ENCODE measurements around the gene AGO1.

Gene AGO1

DNA sequence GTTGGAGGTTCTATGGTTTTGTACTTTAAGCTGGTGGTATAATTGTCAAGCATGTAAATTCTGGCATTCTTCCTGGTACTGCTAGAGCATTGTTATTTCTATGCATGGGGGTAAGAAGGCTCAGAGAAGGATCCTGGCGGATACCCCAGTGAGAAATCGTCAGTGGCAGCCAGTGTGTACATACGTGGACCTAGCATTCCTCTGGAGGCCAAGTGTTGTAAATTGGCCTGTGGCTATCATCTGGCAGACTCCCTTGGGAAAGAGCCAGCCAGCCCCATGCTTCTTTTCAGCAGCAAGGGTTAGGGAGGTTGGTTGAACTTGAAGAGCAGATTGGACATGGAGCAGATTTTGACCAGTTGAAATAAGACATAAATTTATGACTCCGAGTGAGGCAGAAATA, 42.7 kb downstream of the AGO1 start:
- Histone ChIP-seq H3K9ac (ENCODE audit: low read depth, low read length) (no peak overlapping the region), H3K27me3 (ENCODE audit: control insufficient read depth, insufficient read depth, low read length) (no peaks in the 10 kb centered on the region), H3K4me2 (ENCODE audit: low read length) (no peak overlapping the region), H3K4me3 (ENCODE audit: low read length) (no peak overlapping the region), H3K4me1 (ENCODE audit: control insufficient read depth, insufficient read depth, low read length) (peaks cover 4% of the 10 kb centered on the region), H3K9me3 (replicated peaks; ENCODE audit: low read length) (no peaks in the 10 kb centered on the region), H3K36me3 (ENCODE audit: insufficient read depth, low read length) (peaks cover 11% of the 10 kb centered on the region)

- H3K9me3 ChIP-seq (replicated peaks; ENCODE audit: low read length) = no peaks in the 10 kb centered on the region
- peaks cover 3% of the 10 kb centered on the region for H3K36me3 ChIP-seq (ENCODE audit: insufficient read depth, low read length)
- H3K4me2 ChIP-seq (ENCODE audit: low read length) = no peak overlapping the region
- no peak overlapping the region for H3K9ac ChIP-seq (ENCODE audit: low read depth, low read length)
- no peak overlapping the region for H3K4me3 ChIP-seq (ENCODE audit: low read length)
- H3K27me3 ChIP-seq (ENCODE audit: control insufficient read depth, insufficient read depth, low read length) = no peaks in the 10 kb centered on the region
- H3K4me1 ChIP-seq (ENCODE audit: control insufficient read depth, insufficient read depth, low read length) = peaks cover 4% of the 10 kb centered on the region
Measured at GRCh38 chr1:35927472-35927871, 44.5 kb downstream of the AGO1 start.

GRCh38 chr1:35929730-35930592, 47.0 kb downstream of the AGO1 start:
- no peaks in the 10 kb centered on the region for H3K9me3 ChIP-seq (replicated peaks; ENCODE audit: low read length)
- H3K4me3 ChIP-seq (ENCODE audit: low read length) = peak overlapping the region; percentile 92
- peak overlapping the region; percentile 99 for H3K9ac ChIP-seq (ENCODE audit: low read depth, low read length)
- peak overlapping the region; percentile 88 for H3K4me2 ChIP-seq (ENCODE audit: low read length)
- H3K27me3 ChIP-seq (ENCODE audit: control insufficient read depth, insufficient read depth, low read length) = no peaks in the 10 kb centered on the region
- peaks cover 6% of the 10 kb centered on the region for H3K4me1 ChIP-seq (ENCODE audit: control insufficient read depth, insufficient read depth, low read length)
- H3K36me3 ChIP-seq (ENCODE audit: insufficient read depth, low read length) = peaks cover under 1% of the 10 kb centered on the region

- Histone ChIP-seq H3K4me2 (ENCODE audit: low read length) (peak within 1 kb of the TSS; percentile 88), H3K27me3 (ENCODE audit: control insufficient read depth, insufficient read depth, low read length) (no peaks in the 10 kb centered on the region), H3K36me3 (ENCODE audit: insufficient read depth, low read length) (no peaks in the 10 kb centered on the region), H3K4me1 (ENCODE audit: control insufficient read depth, insufficient read depth, low read length) (peaks cover 6% of the 10 kb centered on the region), H3K9me3 (replicated peaks; ENCODE audit: low read length) (no peaks in the 10 kb centered on the region), H3K9ac (ENCODE audit: low read depth, low read length) (peak within 1 kb of the TSS; percentile 99), H3K4me3 (ENCODE audit: low read length) (peak within 1 kb of the TSS; percentile 92)
Measured at GRCh38 chr1:35930593-35931445, 47.8 kb downstream of the AGO1 start, which contains the start of gene AGO3. Gene AGO3 (plus strand): TSS chr1:35931105. CDS start chr1:35931427, 322 bp downstream.

DNA sequence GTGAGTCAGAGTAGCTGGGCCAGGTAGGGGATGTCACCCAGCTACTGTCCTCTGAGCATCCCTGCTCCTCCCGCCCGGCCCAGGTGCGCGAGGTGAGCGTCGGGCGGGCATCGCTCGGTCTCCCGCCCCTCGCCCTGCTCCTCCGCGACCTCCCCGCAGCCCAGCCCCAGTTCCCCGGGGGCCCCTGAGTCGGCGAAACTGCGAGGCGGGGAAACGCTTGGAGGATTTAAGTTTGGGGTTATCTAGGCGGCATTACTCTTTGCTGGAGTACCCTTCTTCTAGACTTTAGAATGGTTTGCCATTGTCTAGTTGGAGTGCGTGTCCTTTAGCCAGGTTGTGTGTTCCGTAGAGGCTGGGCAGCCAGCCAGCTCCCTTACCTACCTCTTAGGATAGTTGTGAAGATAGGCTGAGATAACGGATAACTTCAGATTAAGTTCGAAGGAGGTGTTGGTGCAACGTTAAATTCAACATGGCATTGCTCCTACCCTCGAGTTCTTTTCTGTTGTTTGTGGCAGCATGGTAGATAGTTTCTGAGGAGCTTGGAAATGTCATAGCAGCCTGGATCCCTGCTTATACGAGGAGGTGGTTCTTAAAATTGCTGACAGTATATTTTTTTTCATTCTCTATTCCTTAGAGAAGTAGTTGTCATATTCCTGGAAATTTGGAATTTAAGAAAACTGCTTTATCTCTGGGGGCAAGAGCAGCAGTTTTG, 48.6 kb downstream of the AGO1 start:
- Histone ChIP-seq H3K27me3 (ENCODE audit: control insufficient read depth, insufficient read depth, low read length) (no peaks in the 10 kb centered on the region), H3K4me2 (ENCODE audit: low read length) (peak overlapping the region; percentile 88), H3K4me3 (ENCODE audit: low read length) (peak overlapping the region; percentile 92), H3K4me1 (ENCODE audit: control insufficient read depth, insufficient read depth, low read length) (peaks cover 6% of the 10 kb centered on the region), H3K9me3 (replicated peaks; ENCODE audit: low read length) (no peaks in the 10 kb centered on the region), H3K36me3 (ENCODE audit: insufficient read depth, low read length) (no peaks in the 10 kb centered on the region), H3K9ac (ENCODE audit: low read depth, low read length) (peak overlapping the region; percentile 99)

DNA sequence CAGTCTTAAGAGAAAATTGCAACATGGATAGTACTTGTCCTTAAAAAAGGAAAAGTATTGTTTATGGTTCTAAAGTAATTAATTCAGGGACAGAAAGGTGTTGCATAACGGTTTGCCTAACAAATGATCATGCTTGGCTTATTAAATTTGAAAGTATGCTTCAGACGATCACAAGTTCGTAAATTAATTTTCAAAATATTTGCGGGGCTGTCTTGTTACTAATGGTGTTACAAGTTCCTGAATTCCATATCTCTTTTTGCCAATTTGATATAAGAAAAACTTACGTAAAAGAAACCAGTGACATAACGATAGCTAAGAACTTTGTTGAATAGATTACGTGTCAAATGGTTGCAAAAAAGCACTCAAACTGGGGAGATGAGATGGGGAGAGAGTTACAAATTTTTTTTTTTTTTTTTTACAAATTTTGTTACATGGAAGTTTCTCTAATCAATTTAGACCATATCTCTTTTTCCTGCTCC, 49.2 kb downstream of the AGO1 start:
- no peaks in the 10 kb centered on the region for H3K27me3 ChIP-seq (ENCODE audit: control insufficient read depth, insufficient read depth, low read length)
- peaks cover 6% of the 10 kb centered on the region for H3K4me1 ChIP-seq (ENCODE audit: control insufficient read depth, insufficient read depth, low read length)
- H3K9me3 ChIP-seq (replicated peaks; ENCODE audit: low read length) = no peaks in the 10 kb centered on the region
- peak overlapping the region; percentile 88 for H3K4me2 ChIP-seq (ENCODE audit: low read length)
- peak overlapping the region; percentile 99 for H3K9ac ChIP-seq (ENCODE audit: low read depth, low read length)
- peak overlapping the region; percentile 92 for H3K4me3 ChIP-seq (ENCODE audit: low read length)
- H3K36me3 ChIP-seq (ENCODE audit: insufficient read depth, low read length) = no peaks in the 10 kb centered on the region

DNA sequence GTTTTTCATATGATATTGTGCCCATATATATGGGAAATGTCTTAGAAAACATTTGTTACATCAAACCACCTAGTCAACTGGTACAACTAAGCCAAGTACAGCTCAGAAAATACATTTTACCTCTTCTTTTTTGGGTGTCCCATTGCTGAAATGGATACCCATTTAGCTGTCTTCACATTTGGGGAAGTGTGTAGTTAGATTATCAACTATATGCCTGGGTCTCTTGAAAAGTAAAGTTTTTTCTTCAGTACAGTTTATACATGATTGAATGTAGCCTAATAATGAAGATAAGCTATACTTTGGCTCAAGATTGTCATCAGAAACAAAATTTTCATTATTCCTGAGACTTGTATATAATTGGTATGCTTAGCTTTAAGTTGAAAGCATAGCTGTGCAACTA, 49.9 kb downstream of the AGO1 start:
- no peak overlapping the region for H3K4me3 ChIP-seq (ENCODE audit: low read length)

GRCh38 chr1:35935442-35936388, 52.7 kb downstream of the AGO1 start:
- Histone ChIP-seq H3K4me1 (ENCODE audit: control insufficient read depth, insufficient read depth, low read length) (peaks cover 2% of the 10 kb centered on the region), H3K9me3 (replicated peaks; ENCODE audit: low read length) (no peaks in the 10 kb centered on the region), H3K4me2 (ENCODE audit: low read length) (no peak overlapping the region), H3K27me3 (ENCODE audit: control insufficient read depth, insufficient read depth, low read length) (no peaks in the 10 kb centered on the region), H3K9ac (ENCODE audit: low read depth, low read length) (no peak overlapping the region), H3K36me3 (ENCODE audit: insufficient read depth, low read length) (no peaks in the 10 kb centered on the region), H3K4me3 (ENCODE audit: low read length) (no peak overlapping the region)

More for the DNA sequence above, 49.9 kb downstream of the AGO1 start:
- H3K9me3 ChIP-seq (replicated peaks; ENCODE audit: low read length) = no peaks in the 10 kb centered on the region
- H3K27me3 ChIP-seq (ENCODE audit: control insufficient read depth, insufficient read depth, low read length) = no peaks in the 10 kb centered on the region
- no peak overlapping the region for H3K9ac ChIP-seq (ENCODE audit: low read depth, low read length)
- H3K4me2 ChIP-seq (ENCODE audit: low read length) = peak overlapping the region; percentile 88
- H3K36me3 ChIP-seq (ENCODE audit: insufficient read depth, low read length) = no peaks in the 10 kb centered on the region
- peaks cover 6% of the 10 kb centered on the region for H3K4me1 ChIP-seq (ENCODE audit: control insufficient read depth, insufficient read depth, low read length)

DNA sequence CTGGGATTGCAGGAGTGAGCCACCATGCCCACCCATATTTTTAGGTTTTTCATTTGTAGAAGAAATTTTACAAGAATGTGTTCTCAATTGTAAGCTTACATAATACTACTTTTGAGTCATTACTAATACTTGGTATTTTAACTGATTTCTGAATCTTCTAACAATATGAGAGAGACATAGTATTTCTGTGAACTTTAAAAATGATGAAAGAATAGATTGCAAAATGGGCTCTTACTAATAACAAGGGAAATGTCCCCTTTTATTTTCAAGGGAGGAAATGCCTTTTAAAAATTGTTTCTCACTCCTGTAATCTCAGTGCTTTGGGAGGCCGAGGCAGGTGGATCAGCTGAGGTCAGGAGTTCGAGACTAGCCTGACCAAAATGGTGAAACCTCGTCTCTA, 53.8 kb downstream of the AGO1 start:
- no peak overlapping the region for H3K4me3 ChIP-seq (ENCODE audit: low read length)
- H3K9me3 ChIP-seq (replicated peaks; ENCODE audit: low read length) = no peaks in the 10 kb centered on the region
- no peaks in the 10 kb centered on the region for H3K27me3 ChIP-seq (ENCODE audit: control insufficient read depth, insufficient read depth, low read length)
- no peak overlapping the region for H3K9ac ChIP-seq (ENCODE audit: low read depth, low read length)
- H3K36me3 ChIP-seq (ENCODE audit: insufficient read depth, low read length) = no peaks in the 10 kb centered on the region
- peaks cover 2% of the 10 kb centered on the region for H3K4me1 ChIP-seq (ENCODE audit: control insufficient read depth, insufficient read depth, low read length)
- no peak overlapping the region for H3K4me2 ChIP-seq (ENCODE audit: low read length)

DNA sequence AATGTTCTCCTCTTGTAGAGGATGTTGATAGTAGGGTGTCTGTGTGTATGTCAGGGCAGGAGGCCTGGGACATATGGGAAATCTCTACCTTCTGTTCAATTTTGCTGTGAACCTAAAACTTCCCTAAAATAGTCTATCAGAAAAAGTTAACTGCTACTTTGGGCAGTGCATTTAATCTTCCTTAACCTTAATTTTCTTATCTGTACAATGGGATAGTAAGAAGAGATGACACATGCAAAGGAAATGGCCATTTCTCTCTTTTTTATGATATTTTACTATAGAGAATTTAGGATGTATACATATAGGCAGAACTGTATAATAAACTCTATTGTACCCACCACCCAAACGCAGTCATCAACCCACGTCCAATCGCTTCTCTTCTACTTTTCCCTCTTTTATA, 56.5 kb downstream of the AGO1 start:
- no peaks in the 10 kb centered on the region for H3K27me3 ChIP-seq (ENCODE audit: control insufficient read depth, insufficient read depth, low read length)
- no peak overlapping the region for H3K4me3 ChIP-seq (ENCODE audit: low read length)
- no peaks in the 10 kb centered on the region for H3K4me1 ChIP-seq (ENCODE audit: control insufficient read depth, insufficient read depth, low read length)
- H3K4me2 ChIP-seq (ENCODE audit: low read length) = no peak overlapping the region
- no peaks in the 10 kb centered on the region for H3K9me3 ChIP-seq (replicated peaks; ENCODE audit: low read length)
- H3K9ac ChIP-seq (ENCODE audit: low read depth, low read length) = no peak overlapping the region
- no peaks in the 10 kb centered on the region for H3K36me3 ChIP-seq (ENCODE audit: insufficient read depth, low read length)

Data from skeletal muscle satellite cell (primary cell).